CD4-positive, alpha-beta T cell (primary cell): ENCODE measurements around the gene U2AF2. TPM values are rescaled to one million over a fixed set of nuclear protein-coding genes. Genes with fewer than 3 reads are reported as not detected.

Experiments used
- ATAC-seq: fragments of 200-7000 bp; cut with Tn5 transposase; one replicate; pipeline ENCODE4 v1.10.0; 2022; ENCODE audit warnings: mild to moderate bottlenecking; ENCODE audit not compliant: poor library complexity
- CTCF ChIA-PET: fragments of 350-600 bp; sonication (Branson Sonifier 250); formaldehyde crosslinking; loops from one replicate; lab custom pipeline; 2021; ENCODE audit warnings: antibody characterized with exemption, inconsistent platforms; lab: Charles Lee
- POLR2A ChIA-PET: fragments of 350-600 bp; sonication (Branson Sonifier 250); formaldehyde crosslinking; loops from one replicate; lab custom pipeline; 2021; ENCODE audit warnings: antibody characterized with exemption, inconsistent platforms; lab: Charles Lee
- DNase-seq, 14 experiments: peaks; one replicate each; pipeline ENCODE4 v3.0.0-alpha.2; 2013 to 2020; ENCODE audit warnings: mixed read lengths in 2 of 14
- H3K27ac ChIP-seq, 2 donors: one replicate each; pipeline versions ENCODE4 v1.5.1 to v1.7.0; 2013; ENCODE audit warnings: low read length in 2 of 2, low read depth in 1 of 2, mild to moderate bottlenecking in 1 of 2
- H3K27me3 ChIP-seq, 2 experiments: 1 replicate in 1 of 2; 2 replicates in 1 of 2; pipeline versions ENCODE4 v1.6.1 to v1.7.0; 2013; ENCODE audit warnings: low read length in 2 of 2, control low read depth in 1 of 2, mild to moderate bottlenecking in 1 of 2, moderate library complexity in 1 of 2; ENCODE audit not compliant: insufficient read depth in 2 of 2, control insufficient read depth in 1 of 2
- H3K36me3 ChIP-seq: one replicate; pipeline ENCODE4 v1.6.1; 2013; ENCODE audit warnings: low read length, control low read depth; ENCODE audit not compliant: insufficient read depth
- H3K4me1 ChIP-seq: one replicate; pipeline ENCODE4 v1.6.1; 2013; ENCODE audit warnings: low read length, control low read depth; ENCODE audit not compliant: insufficient read depth
- H3K4me3 ChIP-seq: one replicate; pipeline ENCODE4 v1.5.1; 2013; ENCODE audit warnings: mild to moderate bottlenecking, low read length, moderate library complexity
- H3K9me3 ChIP-seq, 2 experiments: 1 replicate in 1 of 2; 2 replicates in 1 of 2; pipeline versions ENCODE4 v1.6.1 to v1.7.0; 2013; ENCODE audit warnings: low read length in 2 of 2, mild to moderate bottlenecking in 2 of 2, control low read depth in 1 of 2, moderate library complexity in 1 of 2; ENCODE audit not compliant: control insufficient read depth in 1 of 2, insufficient read depth in 1 of 2
- H3K27ac Mint-ChIP-seq: one replicate; pipeline ENCODE4 v1.8.0; 2020; ENCODE audit warnings: mixed read lengths
- H3K27me3 Mint-ChIP-seq: one replicate; pipeline ENCODE4 v1.8.0; 2021; ENCODE audit warnings: mixed read lengths
- H3K36me3 Mint-ChIP-seq: one replicate; pipeline ENCODE4 v1.8.0; 2021; ENCODE audit warnings: low read depth, mixed read lengths
- H3K4me1 Mint-ChIP-seq: one replicate; pipeline ENCODE4 v1.8.0; 2021; ENCODE audit warnings: low read depth, mixed read lengths
- H3K4me3 Mint-ChIP-seq: one replicate; pipeline ENCODE4 v1.8.0; 2020; ENCODE audit warnings: mild to moderate bottlenecking, mixed read lengths
- H3K9me3 Mint-ChIP-seq: one replicate; pipeline ENCODE4 v1.8.0; 2020; ENCODE audit warnings: mixed read lengths
- intact Hi-C, 2 experiments: fragments of 100-400 bp; cut with DNase I in 1 of 2; cut with micrococcal nuclease in 1 of 2; formaldehyde crosslinking; loops; one replicate each; pipeline versions ENCODE4 v1.15.1 to v1.9.0; 2023 to 2025; cut with DNase I, micrococcal nuclease
- total RNA-seq, 174 experiments: library from RNA in 2 of 174; stranded (reverse) in 2 of 174; gene quantifications; one replicate each; pipeline ENCODE4 v1.2.3 and lab custom pipeline; 2021 to 2026
- TF ChIP-seq, protein P1 (sequence below): fragments of 200-600 bp; IDR thresholded peaks from one replicate; pipeline ENCODE4 v1.8.0; 2022; ENCODE audit warnings: antibody characterized with exemption, mild to moderate bottlenecking

U2AF2 gene
- total RNA-seq, 2 experiments from 2014 or later = 209 to 212 TPM

DNA sequence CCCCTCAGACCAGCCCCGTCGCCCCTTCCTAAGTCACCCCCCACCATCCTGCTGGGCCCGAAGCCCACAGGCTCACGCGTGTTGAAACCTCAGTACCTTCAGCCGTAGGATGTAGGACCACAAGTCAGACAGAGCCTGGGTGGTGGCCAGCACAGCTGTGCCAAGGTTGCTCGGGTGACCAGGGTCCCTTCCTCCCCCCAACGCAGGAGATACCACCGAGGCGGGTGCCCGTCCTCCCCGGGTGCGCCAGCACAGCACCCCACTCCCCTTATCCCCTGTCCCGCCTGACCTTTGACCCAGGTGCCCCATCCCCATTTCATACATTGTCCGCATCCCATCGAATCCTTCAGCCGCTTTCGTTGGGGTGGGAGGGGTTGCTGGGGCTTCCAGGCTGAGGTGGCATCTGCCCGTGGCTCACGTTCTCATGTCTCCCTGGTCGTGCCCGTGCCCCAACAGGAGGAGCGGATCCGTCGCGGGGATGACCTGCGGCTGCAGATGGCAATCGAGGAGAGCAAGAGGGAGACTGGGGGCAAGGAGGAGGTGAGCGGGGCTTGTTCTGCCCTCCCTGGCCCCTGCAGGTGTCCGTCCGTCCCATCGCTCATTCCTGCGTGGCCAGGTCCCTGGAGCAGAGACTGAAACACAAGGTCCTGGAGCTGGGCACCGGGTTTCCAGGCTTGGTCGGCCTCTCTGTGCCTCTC, 34.7 kb downstream of the U2AF2 start:
- ATAC-seq (no peak), DNase-seq (no peak)
- CTCF ChIA-PET = no interaction called here
- H3K9me3 ChIP-seq = no peaks in the 10 kb centered on the region
- Mint-ChIP-seq H3K27ac (no peak overlapping the region), H3K9me3 (no peaks in the 10 kb centered on the region), H3K4me3 (no peak overlapping the region), H3K36me3 (peaks cover 69% of the 10 kb centered on the region), H3K27me3 (no peaks in the 10 kb centered on the region), H3K4me1 (peaks cover 3% of the 10 kb centered on the region)
- intact Hi-C loops = no loop called here
- POLR2A ChIA-PET = no interaction called here
- H3K4me3 ChIP-seq = no peak overlapping the region
- no peaks in the 10 kb centered on the region for H3K27me3 ChIP-seq
- H3K27ac ChIP-seq = no peak overlapping the region
- TF ChIP-seq, protein P1, sequence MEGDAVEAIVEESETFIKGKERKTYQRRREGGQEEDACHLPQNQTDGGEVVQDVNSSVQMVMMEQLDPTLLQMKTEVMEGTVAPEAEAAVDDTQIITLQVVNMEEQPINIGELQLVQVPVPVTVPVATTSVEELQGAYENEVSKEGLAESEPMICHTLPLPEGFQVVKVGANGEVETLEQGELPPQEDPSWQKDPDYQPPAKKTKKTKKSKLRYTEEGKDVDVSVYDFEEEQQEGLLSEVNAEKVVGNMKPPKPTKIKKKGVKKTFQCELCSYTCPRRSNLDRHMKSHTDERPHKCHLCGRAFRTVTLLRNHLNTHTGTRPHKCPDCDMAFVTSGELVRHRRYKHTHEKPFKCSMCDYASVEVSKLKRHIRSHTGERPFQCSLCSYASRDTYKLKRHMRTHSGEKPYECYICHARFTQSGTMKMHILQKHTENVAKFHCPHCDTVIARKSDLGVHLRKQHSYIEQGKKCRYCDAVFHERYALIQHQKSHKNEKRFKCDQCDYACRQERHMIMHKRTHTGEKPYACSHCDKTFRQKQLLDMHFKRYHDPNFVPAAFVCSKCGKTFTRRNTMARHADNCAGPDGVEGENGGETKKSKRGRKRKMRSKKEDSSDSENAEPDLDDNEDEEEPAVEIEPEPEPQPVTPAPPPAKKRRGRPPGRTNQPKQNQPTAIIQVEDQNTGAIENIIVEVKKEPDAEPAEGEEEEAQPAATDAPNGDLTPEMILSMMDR = no peak
- peaks cover 84% of the 10 kb centered on the region for H3K36me3 ChIP-seq
- peaks cover 14% of the 10 kb centered on the region for H3K4me1 ChIP-seq

DNA sequence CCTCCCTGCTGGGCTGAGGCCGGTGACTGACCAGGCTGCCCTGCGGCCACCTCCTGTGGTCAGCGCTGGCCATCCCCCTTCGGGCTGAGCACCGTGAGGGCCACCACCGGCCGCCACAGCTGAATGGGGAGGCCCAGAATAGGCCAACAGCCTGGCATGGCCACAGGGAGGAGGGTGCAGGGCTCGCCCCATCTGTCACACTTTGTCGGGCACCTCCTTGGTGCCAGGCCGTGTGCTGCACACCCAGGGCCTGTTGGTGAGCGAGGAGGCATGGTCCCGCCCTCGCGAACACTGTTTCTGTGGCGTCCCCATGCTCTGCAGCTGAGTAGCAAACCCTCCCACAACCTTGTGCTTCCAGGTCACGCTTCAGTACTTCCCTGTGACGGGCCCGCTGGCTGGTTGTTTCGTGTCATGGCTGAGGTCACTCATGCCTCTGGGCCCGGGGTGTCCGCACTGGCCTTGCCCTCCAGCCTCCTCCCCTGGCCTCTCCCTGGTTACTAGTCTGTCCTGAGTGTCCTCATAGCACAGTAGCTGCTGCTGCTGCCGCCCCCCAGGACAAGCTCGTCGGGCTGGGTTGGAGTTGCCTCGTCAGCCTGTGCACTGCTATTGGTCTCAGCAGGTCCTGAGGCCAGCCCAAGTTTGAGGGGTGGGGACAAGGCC, 35.4 kb downstream of the U2AF2 start:
- ATAC-seq (no peak), DNase-seq (no peak)
- CTCF ChIA-PET = no interaction called here
- Mint-ChIP-seq H3K4me1 (no peaks in the 10 kb centered on the region), H3K4me3 (no peak overlapping the region), H3K36me3 (peaks cover 68% of the 10 kb centered on the region), H3K27ac (no peak overlapping the region), H3K27me3 (no peaks in the 10 kb centered on the region), H3K9me3 (no peaks in the 10 kb centered on the region)
- POLR2A ChIA-PET = no interaction called here
- TF ChIP-seq, protein P1 = no peak
- intact Hi-C loops = no loop called here
- Histone ChIP-seq H3K9me3 (no peaks in the 10 kb centered on the region), H3K36me3 (peaks cover 84% of the 10 kb centered on the region), H3K4me1 (peaks cover 14% of the 10 kb centered on the region), H3K4me3 (no peak overlapping the region), H3K27ac (no peak overlapping the region), H3K27me3 (no peaks in the 10 kb centered on the region)

DNA sequence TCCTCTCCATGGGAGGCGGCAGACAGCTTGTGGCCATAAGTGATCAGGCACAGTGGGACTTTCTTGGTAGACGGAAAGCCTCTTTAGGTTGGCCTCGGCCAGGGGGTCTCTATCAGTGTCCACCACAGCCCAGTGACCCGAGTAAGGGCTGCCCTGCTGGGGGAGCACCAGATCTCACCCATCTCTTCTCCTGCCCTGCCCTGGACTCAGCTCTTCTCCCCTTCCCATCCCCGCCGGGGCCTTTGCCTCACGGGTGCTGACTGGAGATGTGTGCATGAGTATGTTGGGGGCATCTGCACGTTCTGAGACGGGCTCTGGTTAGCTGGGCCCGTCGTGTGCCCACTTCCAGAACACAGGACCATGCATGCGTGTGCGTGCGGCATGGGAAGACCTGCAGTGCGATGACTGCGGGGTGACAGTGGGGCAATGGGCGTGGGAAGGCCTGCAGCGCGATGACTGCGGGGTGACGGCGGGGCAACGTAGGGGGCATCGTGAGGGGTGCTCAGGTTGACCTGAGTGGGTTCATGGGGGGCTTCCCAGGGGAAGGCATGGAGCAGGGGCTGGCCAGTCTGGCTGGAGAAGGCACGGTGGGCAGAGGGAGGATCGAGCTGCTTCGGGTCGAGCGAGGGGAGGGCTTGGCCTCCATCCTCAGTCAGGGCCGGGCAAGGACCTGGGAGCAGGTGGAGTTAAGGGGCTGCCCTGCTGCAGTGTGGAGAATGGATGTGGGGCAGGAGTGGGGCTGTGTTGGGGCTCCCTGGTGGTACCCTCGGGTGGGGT, 36.1 kb downstream of the U2AF2 start:
- DNase-seq = no peak
- H3K36me3 ChIP-seq = peaks cover 79% of the 10 kb centered on the region

More for the DNA sequence above, 36.1 kb downstream of the U2AF2 start:
- no peaks in the 10 kb centered on the region for H3K27me3 ChIP-seq
- POLR2A ChIA-PET = no interaction called here
- H3K36me3 Mint-ChIP-seq = peaks cover 68% of the 10 kb centered on the region
- no peaks in the 10 kb centered on the region for H3K4me1 Mint-ChIP-seq
- no peaks in the 10 kb centered on the region for H3K9me3 ChIP-seq
- no peak for ATAC-seq
- H3K4me3 ChIP-seq = no peak overlapping the region
- CTCF ChIA-PET = no interaction called here
- intact Hi-C loops = no loop called here
- H3K27ac Mint-ChIP-seq = no peak overlapping the region
- H3K27ac ChIP-seq = no peak overlapping the region
- TF ChIP-seq, protein P1 = no peak
- no peaks in the 10 kb centered on the region for H3K9me3 Mint-ChIP-seq
- H3K4me3 Mint-ChIP-seq = no peak overlapping the region
- peaks cover 14% of the 10 kb centered on the region for H3K4me1 ChIP-seq
- no peaks in the 10 kb centered on the region for H3K27me3 Mint-ChIP-seq
